Ectodermal cell (in vitro differentiated cells): Measurements from ENCODE around the gene C5orf63.
"Not testable (repeated sequence)": the region's sequence is repeated elsewhere in the genome, so short reads cannot be mapped to it uniquely, and the experiment has no call there.

ENCODE experiments used
- H3K27ac ChIP-seq: 2 replicates; pipeline ENCODE4 v1.7.0; 2013; ENCODE audit warnings: mild to moderate bottlenecking, low read depth, low read length; ENCODE audit not compliant: insufficient read depth, poor library complexity, severe bottlenecking
- H3K27me3 ChIP-seq: 2 replicates; pipeline ENCODE4 v1.7.0; 2013; ENCODE audit warnings: mild to moderate bottlenecking, low read length; ENCODE audit not compliant: insufficient read depth, control insufficient read depth, poor library complexity, severe bottlenecking
- H3K36me3 ChIP-seq: one replicate; pipeline ENCODE4 v1.7.0; 2013; ENCODE audit warnings: low read length; ENCODE audit not compliant: control insufficient read depth, insufficient read depth
- H3K4me1 ChIP-seq: one replicate; pipeline ENCODE4 v1.7.0; 2013; ENCODE audit warnings: low read length; ENCODE audit not compliant: control insufficient read depth, insufficient read depth
- H3K4me3 ChIP-seq: 2 replicates; pipeline ENCODE4 v1.7.0; 2013; ENCODE audit warnings: low read depth, low read length, control low read depth; ENCODE audit not compliant: insufficient read depth
- H3K9me3 ChIP-seq: 2 replicates; pipeline ENCODE4 v1.7.0; 2013; ENCODE audit warnings: mild to moderate bottlenecking, low read length, moderate library complexity; ENCODE audit not compliant: control insufficient read depth
- WGBS, 2 experiments: methylation state at CpG; one replicate each; pipeline ENCODE4 v1.1.7; 2013; ENCODE audit warnings: missing lambda C conversion rate in 2 of 2; 5-methylcytosine and 5-hydroxymethylcytosine counted together

The C5orf63 gene

GRCh38 chr5:127024821-127025220 lies 48.5 kb downstream of the C5orf63 start:
- Histone ChIP-seq H3K27me3 (peaks cover 16% of the 10 kb centered on the region), H3K4me1 (no peaks in the 10 kb centered on the region), H3K4me3 (no peak overlapping the region), H3K9me3 (no peaks in the 10 kb centered on the region), H3K27ac (no peak overlapping the region), H3K36me3 (no peaks in the 10 kb centered on the region)
- 68 to 74% methylated on average over 4 of the region's 4 CpGs for WGBS, 2 experiments

GRCh38 chr5:127023552-127024191 lies 49.6 kb downstream of the C5orf63 start:
- H3K4me1 ChIP-seq, H3K4me3 ChIP-seq, H3K27ac ChIP-seq, H3K36me3 ChIP-seq, H3K27me3 ChIP-seq, H3K9me3 ChIP-seq: not testable (repeated sequence)
- WGBS, 2 experiments = 84 to 90% methylated on average over 5 to 6 of the region's 7 CpGs

- WGBS, 2 experiments = 94 to 97% methylated on average over 3 of the region's 3 CpGs
- Histone ChIP-seq H3K36me3 (no peaks in the 10 kb centered on the region), H3K27me3 (no peaks in the 10 kb centered on the region), H3K4me1 (no peaks in the 10 kb centered on the region), H3K4me3 (no peak overlapping the region), H3K9me3 (no peaks in the 10 kb centered on the region), H3K27ac (no peak overlapping the region)
Measured at GRCh38 chr5:127022846-127023245, 50.5 kb downstream of the C5orf63 start.

- 78 to 87% methylated on average over 1 of the region's 1 CpG for WGBS, 2 experiments
- H3K4me1 ChIP-seq = no peaks in the 10 kb centered on the region
- no peaks in the 10 kb centered on the region for H3K36me3 ChIP-seq
- H3K9me3 ChIP-seq = no peaks in the 10 kb centered on the region
- H3K27me3 ChIP-seq = no peaks in the 10 kb centered on the region
- H3K27ac ChIP-seq = no peak overlapping the region
- no peak overlapping the region for H3K4me3 ChIP-seq
Measured at GRCh38 chr5:127019928-127020327, 53.4 kb downstream of the C5orf63 start.

GRCh38 chr5:127016722-127017121 lies 56.6 kb downstream of the C5orf63 start:
- not testable (repeated sequence) for H3K27me3 ChIP-seq, H3K36me3 ChIP-seq, H3K27ac ChIP-seq, H3K4me3 ChIP-seq, H3K9me3 ChIP-seq, H3K4me1 ChIP-seq
- 90 to 98% methylated on average over 4 of the region's 4 CpGs for WGBS, 2 experiments

GRCh38 chr5:127015716-127016115 lies 57.6 kb downstream of the C5orf63 start:
- no peaks in the 10 kb centered on the region for H3K9me3 ChIP-seq
- no peak overlapping the region for H3K27ac ChIP-seq
- H3K4me1 ChIP-seq = no peaks in the 10 kb centered on the region
- H3K36me3 ChIP-seq = no peaks in the 10 kb centered on the region
- WGBS, 2 experiments = 88 to 95% methylated on average over 3 to 4 of the region's 4 CpGs
- no peak overlapping the region for H3K4me3 ChIP-seq
- H3K27me3 ChIP-seq = no peaks in the 10 kb centered on the region

- H3K4me1 ChIP-seq = no peaks in the 10 kb centered on the region
- no peaks in the 10 kb centered on the region for H3K9me3 ChIP-seq
- H3K36me3 ChIP-seq = no peaks in the 10 kb centered on the region
- no peak overlapping the region for H3K4me3 ChIP-seq
- H3K27me3 ChIP-seq = no peaks in the 10 kb centered on the region
- WGBS, 2 experiments = 100% methylated on average over 1 of the region's 1 CpG
- no peak overlapping the region for H3K27ac ChIP-seq
Measured at GRCh38 chr5:127014573-127014972, 58.7 kb downstream of the C5orf63 start.

- WGBS, 2 experiments = 93 to 100% methylated on average over 1 to 2 of the region's 2 CpGs
- Histone ChIP-seq H3K4me1 (no peaks in the 10 kb centered on the region), H3K9me3 (no peaks in the 10 kb centered on the region), H3K27me3 (no peaks in the 10 kb centered on the region), H3K4me3 (no peak overlapping the region), H3K27ac (no peak overlapping the region), H3K36me3 (no peaks in the 10 kb centered on the region)
Measured at GRCh38 chr5:127013407-127013806, 59.9 kb downstream of the C5orf63 start.

- Histone ChIP-seq H3K9me3 (no peaks in the 10 kb centered on the region), H3K4me3 (no peak overlapping the region), H3K27me3 (no peaks in the 10 kb centered on the region), H3K27ac (no peak overlapping the region), H3K36me3 (no peaks in the 10 kb centered on the region), H3K4me1 (no peaks in the 10 kb centered on the region)
Measured at GRCh38 chr5:127012916-127013315, 60.4 kb downstream of the C5orf63 start.

- no peak overlapping the region for H3K27ac ChIP-seq
- H3K36me3 ChIP-seq = no peaks in the 10 kb centered on the region
- H3K4me3 ChIP-seq = no peak overlapping the region
- WGBS, 2 experiments = 97 to 98% methylated on average over 2 of the region's 2 CpGs
- H3K27me3 ChIP-seq = no peaks in the 10 kb centered on the region
- H3K4me1 ChIP-seq = no peaks in the 10 kb centered on the region
- no peaks in the 10 kb centered on the region for H3K9me3 ChIP-seq
Measured at GRCh38 chr5:127011961-127012644, 61.2 kb downstream of the C5orf63 start.
